ENCODE data around the gene DNLZ.
"Not testable (repeated sequence)": the region's sequence is repeated elsewhere in the genome, so short reads cannot be mapped to it uniquely, and the experiment has no call there.

The DNLZ gene

GRCh38 chr9:136359774-136360718 is 3.5 kb downstream of the DNLZ start:
- DNase-seq (ENCODE audit: low read depth in 2 of 2), result no peak

DNA sequence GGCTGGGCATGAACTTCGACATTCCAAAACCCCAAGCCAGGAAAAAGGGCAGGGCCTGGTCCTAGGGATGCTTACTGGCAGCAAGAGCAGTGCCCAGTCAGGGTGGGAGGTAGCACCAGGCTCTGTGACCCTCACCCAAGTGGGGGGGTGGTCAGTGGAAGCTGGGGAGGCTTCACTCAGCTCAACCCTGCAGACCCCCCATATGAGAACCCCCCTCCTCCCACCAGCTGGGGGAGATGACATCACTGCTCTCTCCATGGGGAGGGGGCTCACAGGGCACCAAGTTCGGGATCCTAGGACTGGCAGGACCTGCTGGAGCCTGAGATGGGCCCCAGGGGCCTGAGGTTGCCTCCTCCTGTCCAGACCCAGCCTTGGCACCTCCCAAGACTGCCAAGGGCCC is 4.7 kb downstream of the DNLZ start:
- no peak for DNase-seq (ENCODE audit: low read depth in 2 of 2)

- DNase-seq (ENCODE audit: low read depth in 2 of 2), result no peak
These were observed 5.5 kb downstream of the DNLZ start for GRCh38 chr9:136358016-136358415.

DNA sequence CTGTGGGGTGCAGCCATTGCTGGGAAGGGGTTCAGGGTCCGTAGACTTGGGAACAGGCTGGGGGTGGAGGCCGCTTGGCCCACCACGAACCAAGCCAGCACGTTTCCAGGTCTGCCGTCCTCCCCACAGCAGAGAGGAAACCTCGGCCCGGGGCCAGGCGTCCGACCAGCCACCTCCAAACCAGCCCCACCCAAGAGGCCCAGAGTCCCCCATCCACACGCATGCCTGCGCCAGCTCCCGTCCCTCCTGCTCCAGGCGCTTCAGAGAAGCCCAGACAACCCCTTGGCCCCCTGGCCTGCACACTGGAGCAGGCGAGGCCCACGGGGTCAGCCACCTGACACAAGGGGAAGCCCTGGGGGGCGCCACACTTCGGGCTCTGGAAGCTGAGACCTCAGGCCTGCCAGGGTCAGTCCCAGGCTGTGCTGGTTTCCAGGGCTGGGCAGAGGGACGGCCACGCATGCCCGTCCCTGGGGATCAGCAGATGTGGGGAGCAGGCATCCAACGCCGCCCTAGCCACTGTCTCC is 6.3 kb downstream of the DNLZ start:
- no peak for DNase-seq (ENCODE audit: low read depth in 2 of 2)

GRCh38 chr9:136355616-136356557 is 7.7 kb downstream of the DNLZ start:
- no peak for DNase-seq (ENCODE audit: low read depth in 2 of 2)

DNA sequence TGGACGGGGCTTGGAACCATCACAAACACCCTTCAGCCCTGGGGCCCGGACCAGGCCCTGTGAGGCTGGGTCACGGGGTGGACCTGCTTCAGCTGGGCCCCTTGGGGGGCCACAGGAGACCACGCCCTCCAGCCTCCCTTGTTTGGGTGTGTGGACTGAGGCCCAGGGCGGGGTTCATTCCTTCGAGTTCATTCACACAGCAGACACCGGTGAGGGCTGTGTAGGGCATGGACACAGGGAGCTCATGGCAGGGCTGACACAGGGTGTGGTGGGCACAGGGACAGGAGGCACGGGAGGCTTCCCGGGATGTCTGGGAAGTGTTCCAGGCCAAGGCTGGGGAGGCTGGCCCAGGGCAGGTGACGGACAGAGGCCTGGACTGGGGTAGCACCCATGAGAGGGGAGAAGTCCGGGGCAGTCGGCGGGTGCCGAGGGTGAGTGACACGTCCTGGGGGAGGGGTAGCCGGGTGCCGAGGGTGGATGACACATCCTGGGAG is 8.9 kb downstream of the DNLZ start:
- DNase-seq (ENCODE audit: low read depth in 2 of 2), result no peak

DNA sequence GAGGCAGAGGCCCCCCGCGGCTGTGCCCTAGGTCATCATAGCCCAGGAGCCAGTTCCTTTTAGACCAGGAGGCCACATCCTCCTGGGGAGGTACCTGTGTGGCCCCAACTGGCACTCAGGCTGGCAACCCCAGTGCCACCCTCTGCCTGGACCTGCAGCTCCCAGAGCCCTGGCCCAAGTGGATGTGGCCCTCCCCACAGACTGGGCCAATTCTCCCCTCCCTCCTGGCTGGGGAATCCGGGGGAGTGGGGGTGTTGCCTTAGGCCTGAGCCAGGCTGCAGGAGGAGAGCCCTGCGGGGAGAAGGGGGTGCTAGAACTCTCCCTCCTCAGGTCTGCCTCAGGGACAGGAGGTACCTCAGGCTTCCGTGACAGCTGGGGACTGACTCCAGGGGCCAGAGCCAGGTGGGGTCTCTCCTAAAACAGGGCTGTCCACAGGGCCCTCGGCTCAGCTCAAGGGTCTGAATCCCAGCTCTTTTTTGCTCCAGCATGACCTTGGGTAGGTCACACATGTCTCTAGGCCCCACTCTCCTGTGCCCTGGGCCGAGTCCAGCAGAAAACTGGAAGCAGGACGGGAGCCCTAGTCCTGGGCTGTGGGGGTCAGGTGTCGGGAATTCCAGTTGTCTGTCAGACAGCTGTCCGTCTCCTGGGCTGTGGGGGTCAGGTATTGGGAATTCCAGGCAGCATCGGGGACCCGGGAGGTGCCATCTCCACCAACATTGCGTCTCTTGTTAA is 9.6 kb downstream of the DNLZ start:
- no peak for DNase-seq (ENCODE audit: low read depth in 2 of 2)

- DNase-seq (ENCODE audit: low read depth in 2 of 2), result no peak
These were observed 10.5 kb downstream of the DNLZ start for GRCh38 chr9:136353088-136353487.

- no peak for DNase-seq (ENCODE audit: low read depth in 2 of 2)
These were observed 10.9 kb downstream of the DNLZ start for GRCh38 chr9:136352682-136353081.

DNA sequence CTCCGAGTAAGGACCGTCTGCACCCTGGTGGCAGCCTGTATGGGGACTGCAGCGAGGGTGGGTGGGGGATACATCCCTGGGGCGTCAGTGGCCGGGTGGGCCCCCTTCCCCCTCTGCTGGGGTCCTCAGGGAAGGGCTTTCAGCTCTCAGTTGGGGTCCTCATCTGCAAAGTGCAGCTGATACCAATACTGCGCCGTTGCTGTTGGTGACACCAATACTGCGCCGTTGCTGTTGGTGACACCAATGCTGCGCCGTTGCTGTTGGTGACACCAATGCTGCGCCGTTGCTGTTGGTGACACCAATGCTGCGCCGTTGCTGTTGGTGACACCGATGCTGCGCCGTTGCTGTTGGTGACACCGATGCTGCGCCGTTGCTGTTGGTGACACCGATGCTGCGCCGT is 11.7 kb downstream of the DNLZ start:
- DNase-seq (ENCODE audit: low read depth in 2 of 2), result not testable (repeated sequence)

DNA sequence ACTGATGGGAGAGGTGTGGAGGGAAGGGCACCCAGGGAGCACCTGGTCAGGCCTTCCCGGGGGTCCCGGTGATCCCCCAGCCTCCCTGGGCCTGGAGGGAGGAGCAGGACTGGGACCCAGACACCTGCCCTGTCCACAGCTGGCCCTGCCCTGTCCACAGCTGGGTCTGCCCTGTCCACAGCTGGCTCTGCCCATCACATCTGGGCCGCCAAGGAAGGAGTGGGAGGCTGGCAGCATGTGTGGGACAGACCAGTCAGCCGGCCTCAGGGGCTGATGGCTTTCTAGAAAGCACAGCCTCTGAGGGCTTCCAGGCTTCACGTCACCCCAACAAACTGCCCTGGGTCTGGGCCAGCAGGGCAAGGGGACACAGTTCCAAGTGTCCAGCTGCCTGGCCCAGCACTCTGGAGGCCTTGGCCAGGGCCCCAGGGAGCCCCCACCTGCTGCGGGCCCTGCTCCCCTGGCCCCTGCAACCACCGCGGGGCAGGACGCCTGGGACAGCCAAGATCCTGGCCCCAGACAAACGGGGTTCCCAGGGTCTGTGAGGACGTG is 12.2 kb downstream of the DNLZ start:
- no peak for DNase-seq (ENCODE audit: low read depth in 2 of 2)

DNA sequence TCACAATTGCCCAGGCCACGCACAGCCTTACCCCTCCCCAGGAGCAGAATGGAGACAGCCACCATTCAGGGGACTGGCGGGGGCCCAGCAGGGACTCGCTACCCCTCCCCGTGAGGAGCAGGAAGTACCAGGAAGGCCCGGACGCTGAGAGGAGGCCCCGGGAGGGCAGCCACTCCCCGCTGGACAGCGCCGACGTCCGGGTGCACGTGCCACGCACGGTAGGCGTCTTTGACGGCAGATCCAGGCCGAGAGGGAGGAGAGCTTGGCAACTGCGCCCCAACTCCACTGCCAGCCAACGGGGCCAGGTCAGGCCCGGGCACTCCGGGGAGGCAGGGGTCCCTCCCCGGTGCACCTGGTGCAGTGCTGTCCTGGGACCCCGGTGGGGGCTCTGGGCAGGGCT is 14.0 kb downstream of the DNLZ start:
- DNase-seq (ENCODE audit: low read depth in 2 of 2), result no peak

- no peak for DNase-seq (ENCODE audit: low read depth in 2 of 2)
These were observed 14.9 kb downstream of the DNLZ start for GRCh38 chr9:136348691-136349090.

GRCh38 chr9:136347472-136348256 is 15.9 kb downstream of the DNLZ start:
- no peak for DNase-seq (ENCODE audit: low read depth in 2 of 2)

DNA sequence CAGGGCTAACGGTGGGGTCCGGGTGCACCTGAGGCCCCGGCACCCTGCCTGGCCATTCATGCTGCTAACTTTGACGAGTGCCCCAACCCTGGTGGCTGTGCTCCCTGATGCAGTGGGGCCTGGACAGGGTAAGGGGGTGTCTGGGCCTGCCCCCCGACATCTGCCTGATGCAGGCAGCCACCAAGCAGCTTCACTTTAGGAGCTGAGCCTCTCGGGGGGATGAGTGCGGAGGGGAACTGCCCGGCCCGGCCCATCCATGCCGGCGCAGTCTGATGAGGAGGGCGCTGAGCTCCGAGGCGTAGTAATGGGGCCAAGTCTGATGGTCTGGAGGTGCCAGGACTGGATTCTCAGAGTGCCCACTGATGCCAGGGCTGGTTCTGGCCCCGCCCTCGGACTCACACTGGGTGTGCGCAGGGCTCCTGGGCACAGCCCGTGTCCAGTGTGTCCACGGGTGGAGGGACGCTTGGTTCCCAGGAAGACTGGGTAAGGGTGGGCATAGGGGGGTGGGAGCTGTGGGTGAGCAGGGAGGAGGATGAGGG is 16.5 kb downstream of the DNLZ start:
- DNase-seq (ENCODE audit: low read depth in 2 of 2), result no peak

DNA sequence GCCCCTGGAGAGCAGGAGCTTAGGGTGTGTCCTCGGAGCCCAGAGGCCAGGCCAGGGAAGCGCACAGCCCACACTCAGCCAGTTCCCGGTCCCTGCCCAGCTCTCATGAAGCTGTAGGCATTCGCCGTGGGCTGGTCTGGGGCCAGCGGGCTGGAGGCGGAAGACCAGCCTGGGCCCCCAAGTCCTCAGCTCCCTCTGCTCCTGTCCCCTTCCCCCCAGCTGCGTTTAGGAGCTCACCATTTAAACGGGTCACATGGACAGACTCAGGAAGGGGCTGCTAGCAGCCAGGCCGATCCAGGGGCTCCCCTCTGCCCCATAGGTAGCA is 17.4 kb downstream of the DNLZ start:
- DNase-seq (ENCODE audit: low read depth in 2 of 2), result no peak

- no peak for DNase-seq (ENCODE audit: low read depth in 2 of 2)
These were observed 18.0 kb downstream of the DNLZ start for GRCh38 chr9:136345281-136346156.

GRCh38 chr9:136344544-136345280 is 18.8 kb downstream of the DNLZ start:
- no peak for DNase-seq (ENCODE audit: low read depth in 2 of 2)

DNA sequence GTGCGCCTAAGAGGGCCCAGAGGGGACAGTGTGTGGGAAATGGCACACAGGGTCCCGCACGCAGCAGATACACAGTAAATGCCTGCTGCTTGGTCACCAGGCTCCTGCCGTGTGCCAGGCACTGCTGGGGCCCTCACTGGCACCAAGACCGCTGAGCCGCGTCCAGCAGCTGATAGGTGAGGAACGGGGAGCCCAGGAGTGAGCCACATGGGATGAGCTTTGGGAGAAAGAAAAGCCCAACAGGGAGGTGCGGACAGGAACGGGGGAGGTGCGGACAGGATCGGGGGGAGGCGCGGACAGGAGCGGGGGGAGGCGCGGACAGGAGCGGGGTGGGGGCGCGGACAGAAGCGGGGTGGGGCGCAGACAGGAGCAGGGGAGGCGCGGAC is 19.7 kb downstream of the DNLZ start:
- no peak for DNase-seq (ENCODE audit: low read depth in 2 of 2)
